ENCODE results near the gene LIPG.
"Not testable (repeated sequence)": the region's sequence is repeated elsewhere in the genome, so short reads cannot be mapped to it uniquely, and the experiment has no call there.

LIPG gene

DNA sequence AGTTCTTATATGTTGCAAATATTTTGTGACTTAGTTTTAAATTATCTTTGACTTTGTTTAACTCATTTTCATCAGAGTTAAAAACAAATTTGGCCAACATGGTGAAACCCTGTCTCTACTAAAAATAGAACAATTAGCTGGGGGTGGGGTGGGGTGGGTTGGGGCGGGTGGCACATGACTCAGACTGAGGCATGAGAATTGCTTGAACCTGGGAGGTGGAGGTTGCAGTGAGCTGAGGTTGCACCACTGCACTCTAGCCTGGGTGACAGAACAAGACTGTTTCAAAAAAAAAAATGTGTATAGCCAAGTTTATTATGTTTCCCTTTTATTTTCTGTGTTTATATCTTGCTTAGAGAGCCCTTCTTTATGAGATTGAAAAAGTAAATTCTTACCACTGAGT lies 14.2 kb upstream of the LIPG start:
- no peak for DNase-seq

- DNase-seq = no peak
Observed at GRCh38 chr18:49548229-49548636, 13.6 kb upstream of the LIPG start.

GRCh38 chr18:49550621-49551339 lies 11.1 kb upstream of the LIPG start:
- no peak for DNase-seq

DNA sequence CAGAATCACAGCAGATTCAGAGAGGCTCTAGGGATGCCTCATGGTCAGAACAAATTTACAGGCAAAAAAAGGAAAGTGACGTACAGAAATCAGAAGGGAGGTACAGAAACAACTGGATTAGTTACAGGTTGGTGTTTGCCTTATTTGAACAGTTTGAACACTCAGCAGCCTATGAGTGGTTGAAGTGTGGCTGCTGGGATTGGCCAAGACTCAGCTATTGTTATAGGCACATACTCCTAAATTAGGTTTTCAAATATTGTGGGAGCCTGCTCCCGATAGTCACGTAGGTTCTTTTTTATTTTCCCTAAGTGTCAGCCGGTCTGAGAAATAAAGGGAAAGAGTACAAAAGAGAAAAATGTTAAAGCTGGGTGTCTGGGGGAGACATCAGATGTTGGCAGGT lies 8.9 kb upstream of the LIPG start:
- no peak for DNase-seq

DNA sequence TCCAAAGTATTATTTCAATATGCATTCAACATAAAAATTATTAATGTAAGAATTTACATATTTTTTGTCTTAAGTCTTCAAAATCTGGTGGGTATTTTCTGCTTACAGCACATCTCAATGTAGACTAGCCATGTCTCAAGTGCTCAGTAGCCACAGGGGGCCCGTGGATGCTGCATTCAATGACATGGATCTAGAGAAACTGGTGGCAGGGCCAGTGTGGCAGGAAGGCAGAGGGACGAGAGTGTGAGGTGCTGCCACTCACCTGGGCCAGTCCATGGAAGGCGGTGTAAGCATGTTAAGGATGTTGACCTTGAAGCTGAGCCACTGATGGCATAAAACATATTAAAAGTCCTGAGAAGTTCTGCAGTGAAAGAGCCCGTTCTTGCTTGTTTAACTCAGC lies 6.2 kb upstream of the LIPG start:
- no peak for DNase-seq

GRCh38 chr18:49558356-49558755 lies 3.5 kb upstream of the LIPG start:
- no peak for DNase-seq

GRCh38 chr18:49559326-49559931 lies 2.4 kb upstream of the LIPG start:
- peak in 1 of 2 experiments; percentile 24 for DNase-seq

DNA sequence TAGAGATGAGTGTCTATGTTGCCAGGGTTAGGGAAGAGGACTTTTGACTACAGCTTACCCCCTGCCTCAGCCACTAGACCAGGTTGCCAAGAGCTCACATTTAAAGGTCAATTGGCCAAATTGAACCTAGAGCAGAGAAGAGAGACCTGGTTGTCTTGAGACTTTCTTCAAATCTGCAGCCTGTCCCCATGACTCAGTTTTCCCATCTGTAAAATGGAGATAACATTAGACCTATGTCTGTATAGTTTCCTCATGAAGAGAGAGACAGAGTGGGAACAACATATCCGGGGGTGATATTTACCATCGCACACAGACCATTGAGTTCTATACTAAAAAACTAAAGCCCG lies 1.6 kb upstream of the LIPG start:
- DNase-seq = no peak

DNA sequence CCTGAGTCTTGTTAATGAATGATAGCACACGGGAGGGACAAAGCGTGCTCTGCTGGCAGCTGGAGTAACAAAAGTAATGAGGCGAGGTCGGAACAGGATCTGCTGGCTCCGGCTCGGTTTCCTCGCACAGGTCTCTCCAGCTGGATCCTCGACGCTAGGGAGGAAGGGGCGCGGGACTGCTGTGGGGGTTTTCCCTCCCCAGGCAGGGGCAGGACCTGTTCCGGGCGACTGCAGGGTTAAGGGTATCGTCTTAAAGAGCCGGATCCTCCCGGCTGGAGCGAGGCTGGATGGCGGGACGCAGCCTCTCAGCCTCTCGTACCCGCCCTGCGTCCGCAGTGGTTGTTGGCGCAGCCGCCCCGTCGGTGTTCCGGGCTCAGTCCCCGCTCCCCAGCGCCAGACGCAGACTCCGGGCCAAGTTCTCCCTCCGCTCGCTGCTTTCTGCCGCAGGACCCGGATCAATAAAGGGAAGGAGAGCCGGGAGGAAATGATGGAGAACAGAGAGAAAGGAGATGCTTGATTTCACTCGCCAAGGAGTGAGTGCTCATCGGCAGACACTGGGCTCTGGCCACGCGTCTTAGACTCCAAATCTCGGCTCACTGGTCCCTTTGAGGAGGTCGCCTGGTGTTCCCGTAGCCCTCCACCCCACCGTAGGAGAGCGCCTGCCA lies 1.1 kb upstream of the LIPG start:
- DNase-seq = no peak

DNA sequence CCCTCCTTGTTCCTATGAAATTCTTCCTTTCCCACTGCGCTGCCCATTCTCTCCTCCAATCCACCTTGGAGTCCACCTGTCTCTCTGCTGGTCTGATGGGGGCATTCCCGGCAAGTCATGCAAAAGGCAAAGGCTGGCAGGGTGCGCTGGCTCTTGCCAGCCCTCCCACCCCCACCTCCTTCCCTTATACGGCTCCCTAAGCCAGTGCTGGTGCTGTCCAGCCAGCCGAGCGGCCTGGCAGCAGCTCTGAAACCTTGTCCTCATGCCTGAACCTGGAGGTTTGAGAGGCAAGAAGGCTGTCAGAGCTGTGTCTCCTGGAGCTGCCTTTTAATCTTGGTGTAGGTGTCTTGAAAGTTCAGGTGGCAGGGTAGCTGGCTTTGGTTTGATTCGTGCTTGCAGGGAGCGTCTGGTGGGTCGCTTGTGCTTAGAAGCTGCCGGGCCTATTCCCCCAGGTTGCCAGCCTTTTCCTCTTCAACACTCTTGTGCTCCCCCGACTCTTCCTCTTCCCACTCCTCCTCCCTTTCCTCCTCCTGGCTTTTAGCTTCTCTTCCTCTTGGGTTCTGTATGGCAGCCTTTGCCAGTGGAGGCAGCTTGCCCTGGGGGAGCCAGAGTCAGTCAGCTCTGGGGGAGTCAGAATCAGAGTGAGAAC lies 748 bp downstream of the LIPG start:
- DNase-seq = no peak

- DNase-seq = no peak
Observed at GRCh38 chr18:49563130-49563540, 1.3 kb downstream of the LIPG start.

DNA sequence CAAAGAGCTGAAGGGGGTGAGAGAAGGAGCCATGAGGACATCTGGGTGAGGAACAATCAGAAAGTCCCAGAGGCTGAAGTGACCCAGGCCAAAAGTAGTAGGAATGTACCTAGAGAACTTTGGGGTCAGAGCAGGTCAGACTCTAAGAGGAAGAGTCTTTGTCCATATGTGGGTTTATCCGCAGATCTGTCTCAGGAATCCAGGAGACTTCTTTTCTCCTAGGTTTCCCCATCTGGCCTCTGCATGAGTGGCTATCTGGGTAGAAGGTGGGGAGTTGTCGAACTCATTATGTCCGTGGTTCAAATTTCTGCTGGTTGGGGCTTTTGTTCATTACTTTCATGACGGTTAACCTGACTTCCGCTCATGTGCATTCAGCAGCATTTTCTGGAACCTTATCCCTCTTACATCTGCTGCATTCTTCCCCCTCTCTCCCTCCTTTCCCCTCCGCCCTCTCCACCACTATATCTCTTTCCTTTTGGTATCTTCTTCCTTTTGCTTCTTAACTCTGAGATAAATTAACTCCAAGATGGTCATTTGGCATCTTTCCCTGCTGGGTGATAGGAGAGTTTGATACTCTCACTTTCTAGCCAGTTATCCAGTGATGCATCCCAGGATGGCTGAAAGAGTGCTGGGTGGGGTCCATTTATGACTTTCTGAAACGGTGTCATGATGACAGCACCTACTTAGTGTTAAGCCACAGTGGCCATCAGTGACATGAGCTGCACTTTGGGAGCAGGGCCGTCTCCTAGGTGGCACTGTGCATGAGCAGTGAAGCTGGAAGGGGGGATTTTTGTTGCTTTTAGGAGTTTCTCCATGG lies 2.1 kb downstream of the LIPG start:
- no peak for DNase-seq

DNA sequence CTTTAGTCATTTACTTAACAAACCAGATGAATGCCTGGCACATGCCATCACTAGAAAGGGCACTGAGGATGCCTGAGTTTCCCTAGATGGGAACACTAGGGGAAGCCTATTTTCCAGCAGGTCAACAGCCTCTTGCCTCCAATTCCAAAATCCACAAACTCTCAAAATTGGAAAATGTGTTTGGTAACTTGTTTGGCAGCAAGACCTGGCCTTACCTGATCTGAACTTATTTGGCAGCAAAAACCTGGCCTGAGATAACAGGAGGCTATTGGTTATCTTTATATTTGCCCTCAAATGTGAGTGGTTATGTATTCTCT lies 2.6 kb downstream of the LIPG start:
- no peak for DNase-seq

DNA sequence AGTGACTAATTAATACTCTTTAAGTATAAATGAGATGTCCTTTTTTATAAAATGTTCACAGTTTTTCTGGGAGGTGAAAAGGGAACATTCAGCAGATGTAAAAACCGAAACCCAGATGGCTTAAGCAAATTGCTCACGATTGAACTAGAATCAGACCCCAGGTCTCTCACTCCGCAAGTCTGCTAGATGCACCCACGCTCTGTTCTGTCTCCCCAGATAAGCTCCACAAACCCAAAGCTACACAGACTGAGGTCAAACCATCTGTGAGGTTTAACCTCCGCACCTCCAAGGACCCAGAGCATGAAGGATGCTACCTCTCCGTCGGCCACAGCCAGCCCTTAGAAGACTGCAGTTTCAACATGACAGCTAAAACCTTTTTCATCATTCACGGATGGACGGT lies 3.2 kb downstream of the LIPG start:
- no peak for DNase-seq

GRCh38 chr18:49565612-49566011 lies 3.8 kb downstream of the LIPG start:
- DNase-seq = no peak

- DNase-seq = no peak
Observed at GRCh38 chr18:49566217-49566770, 4.4 kb downstream of the LIPG start.

DNA sequence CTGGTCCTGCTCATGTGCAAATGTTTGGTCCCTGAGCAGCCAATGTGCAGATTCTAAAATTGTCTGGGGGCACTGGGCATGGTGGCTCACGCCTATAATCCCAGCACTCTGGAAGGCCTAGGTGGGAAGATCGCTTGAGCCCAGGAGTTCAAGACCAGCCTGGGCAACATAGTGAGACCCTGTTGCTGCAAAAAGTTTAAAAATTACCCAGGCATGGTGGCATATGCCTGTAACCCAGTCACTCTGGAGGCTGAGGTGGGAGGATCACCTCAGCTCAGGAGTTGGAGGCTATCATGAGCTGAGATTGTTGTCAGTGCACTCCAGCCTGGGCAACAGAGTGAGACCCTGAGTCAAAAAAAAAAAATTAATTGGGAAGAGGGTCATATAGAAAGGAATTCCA lies 5.1 kb downstream of the LIPG start:
- DNase-seq = no peak

DNA sequence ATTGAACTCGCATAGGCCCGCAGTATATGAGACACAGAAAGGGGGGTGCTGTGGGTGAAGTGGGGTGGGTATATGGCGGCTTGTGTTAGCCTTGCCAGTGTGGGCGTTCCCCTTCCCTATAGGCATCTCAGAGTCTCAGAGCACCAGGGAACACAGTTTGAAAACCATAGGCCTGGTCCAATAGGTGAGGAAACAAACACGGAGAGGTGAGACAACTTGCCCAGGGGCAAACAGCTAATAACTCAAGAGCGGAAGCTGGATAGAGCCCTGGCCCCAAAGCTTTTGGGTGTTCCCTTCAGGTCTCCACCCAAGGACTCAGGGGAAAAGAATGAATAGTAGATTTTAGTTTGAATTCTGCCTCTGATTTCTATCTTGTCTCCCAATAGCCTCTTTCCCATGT lies 7.9 kb downstream of the LIPG start:
- DNase-seq = no peak

GRCh38 chr18:49570836-49571235 lies 9.0 kb downstream of the LIPG start:
- DNase-seq = no peak

- DNase-seq = no peak
Observed at GRCh38 chr18:49572611-49573345, 10.9 kb downstream of the LIPG start.

DNA sequence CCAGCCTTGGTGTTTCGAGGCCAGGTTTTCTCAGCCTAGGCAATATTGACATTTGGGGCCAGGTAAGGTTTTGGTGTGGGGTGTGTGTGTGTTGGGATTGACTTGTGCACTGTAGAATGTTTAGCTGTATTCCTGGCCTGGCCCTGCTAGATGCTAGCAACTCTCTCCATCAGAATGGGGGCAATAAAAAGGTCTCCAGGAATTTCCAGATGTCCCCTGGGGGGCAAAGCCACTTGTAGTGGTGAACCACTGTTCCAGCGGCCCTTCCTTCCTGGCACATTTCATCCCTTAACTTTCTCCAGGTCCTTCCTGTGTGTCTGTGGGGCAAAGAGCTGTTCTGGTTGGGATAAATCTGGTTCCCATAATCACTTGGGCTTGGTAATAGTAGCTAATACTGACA lies 12.0 kb downstream of the LIPG start:
- no peak for DNase-seq

GRCh38 chr18:49579041-49579440 lies 17.2 kb downstream of the LIPG start:
- DNase-seq = not testable (repeated sequence)
